GM12892 (cell line): ENCODE results near the gene KCNAB1.

Experiments
- DNase-seq: peaks from one replicate; pipeline ENCODE4 v3.0.0; 2011; ENCODE audit not compliant: insufficient read length
- FAIRE-seq: peaks from 2 replicates; lab custom pipeline; 2011; peaks lifted over from hg19 to GRCh38; lab: Jason Lieb, UNC
- POLR2A ChIP-seq: IDR thresholded peaks from 2 replicates; pipeline ENCODE4 v1.6.1; 2011; ENCODE audit warnings: low read depth, low read length, control low read depth
- POLR2AphosphoS5 ChIP-seq: IDR thresholded peaks from 2 replicates; pipeline ENCODE4 v1.6.1; 2011; ENCODE audit warnings: low read depth, low read length, control low read depth
- TAF1 ChIP-seq: IDR thresholded peaks from 2 replicates; pipeline ENCODE4 v1.6.1; 2011; ENCODE audit warnings: low read depth, mild to moderate bottlenecking, control low read depth, low read length, borderline replicate concordance

KCNAB1 gene

DNA sequence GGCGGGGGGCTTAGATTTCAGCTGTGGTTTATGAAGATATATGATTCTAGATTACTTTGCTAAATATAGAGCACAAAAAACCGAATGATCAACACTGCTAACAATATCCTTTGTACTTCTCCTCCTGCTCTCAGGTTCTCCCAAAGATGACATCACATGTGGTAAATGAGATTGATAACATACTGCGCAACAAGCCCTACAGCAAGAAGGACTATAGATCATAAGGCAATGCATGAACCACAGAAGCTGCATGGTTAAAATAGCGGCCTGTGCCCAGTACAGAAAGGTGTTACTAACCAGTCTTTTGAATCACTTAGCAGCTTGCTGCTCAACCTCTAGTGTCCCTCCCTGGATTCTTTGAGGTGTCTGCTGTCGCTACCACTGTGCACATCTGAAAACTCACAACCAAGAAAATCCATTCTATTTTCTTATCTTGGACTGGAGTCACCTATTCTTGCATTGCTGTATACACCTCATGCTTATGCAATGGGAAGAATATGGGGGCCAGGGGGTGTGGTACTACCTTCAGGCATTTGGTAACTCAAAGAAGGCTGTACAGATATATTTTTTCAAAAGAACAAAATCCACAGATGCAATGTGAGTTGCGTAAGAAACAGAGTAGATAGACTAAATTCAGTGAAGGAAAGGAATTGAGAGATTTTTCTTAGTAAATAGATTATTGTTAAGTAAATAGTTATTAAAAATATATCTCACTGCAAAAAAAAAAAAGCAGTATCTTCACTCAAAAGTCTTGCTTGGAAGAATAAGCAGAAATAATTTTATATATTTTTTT is 416.3 kb downstream of the KCNAB1 start:
- no peak for DNase-seq
- no peak for FAIRE-seq
- TF ChIP-seq POLR2AphosphoS5: no peak
- TF ChIP-seq TAF1: no peak
- TF ChIP-seq POLR2A: no peak

DNA sequence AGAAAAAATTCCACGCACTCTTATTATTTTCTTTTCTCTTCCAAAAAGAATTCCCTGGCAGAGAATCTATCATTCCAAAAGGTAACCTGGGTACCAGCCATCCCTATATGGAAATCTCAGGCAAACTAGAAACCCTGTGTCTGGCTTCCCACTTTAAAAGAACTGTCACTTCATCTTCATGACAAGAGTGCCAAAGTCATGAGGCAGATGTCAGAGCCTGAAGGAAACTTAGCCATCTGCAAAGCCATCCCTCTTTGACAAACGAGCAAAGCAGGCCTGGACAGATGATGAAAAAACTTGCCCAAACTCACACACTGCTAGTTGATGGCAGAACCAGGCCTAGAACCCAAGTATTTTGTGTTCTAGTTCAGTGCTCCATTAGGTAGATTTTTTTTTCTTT is 418.7 kb downstream of the KCNAB1 start:
- DNase-seq (no peak), FAIRE-seq (no peak)
- no peak for TF ChIP-seq POLR2A
- TF ChIP-seq TAF1: no peak
- no peak for TF ChIP-seq POLR2AphosphoS5

DNA sequence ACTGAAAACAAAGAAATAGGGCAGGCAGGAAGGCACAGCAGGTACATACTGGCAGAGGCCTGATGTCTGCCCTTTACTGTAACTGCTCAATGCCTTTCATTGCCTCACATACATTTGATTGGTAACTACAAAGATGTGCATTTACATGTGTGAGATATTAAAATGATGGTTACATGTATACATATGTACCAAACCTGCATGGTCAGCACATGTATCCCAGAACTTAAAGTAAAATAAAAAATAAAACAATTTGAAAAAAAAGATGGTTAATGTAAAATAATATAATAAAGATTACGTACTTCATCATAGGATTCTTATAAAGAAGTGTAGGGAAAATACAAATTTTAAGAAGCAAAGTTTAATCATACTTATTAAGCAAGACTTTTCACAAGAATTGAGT is 419.4 kb downstream of the KCNAB1 start:
- TF ChIP-seq POLR2A: no peak
- DNase-seq (no peak), FAIRE-seq (no peak)

DNA sequence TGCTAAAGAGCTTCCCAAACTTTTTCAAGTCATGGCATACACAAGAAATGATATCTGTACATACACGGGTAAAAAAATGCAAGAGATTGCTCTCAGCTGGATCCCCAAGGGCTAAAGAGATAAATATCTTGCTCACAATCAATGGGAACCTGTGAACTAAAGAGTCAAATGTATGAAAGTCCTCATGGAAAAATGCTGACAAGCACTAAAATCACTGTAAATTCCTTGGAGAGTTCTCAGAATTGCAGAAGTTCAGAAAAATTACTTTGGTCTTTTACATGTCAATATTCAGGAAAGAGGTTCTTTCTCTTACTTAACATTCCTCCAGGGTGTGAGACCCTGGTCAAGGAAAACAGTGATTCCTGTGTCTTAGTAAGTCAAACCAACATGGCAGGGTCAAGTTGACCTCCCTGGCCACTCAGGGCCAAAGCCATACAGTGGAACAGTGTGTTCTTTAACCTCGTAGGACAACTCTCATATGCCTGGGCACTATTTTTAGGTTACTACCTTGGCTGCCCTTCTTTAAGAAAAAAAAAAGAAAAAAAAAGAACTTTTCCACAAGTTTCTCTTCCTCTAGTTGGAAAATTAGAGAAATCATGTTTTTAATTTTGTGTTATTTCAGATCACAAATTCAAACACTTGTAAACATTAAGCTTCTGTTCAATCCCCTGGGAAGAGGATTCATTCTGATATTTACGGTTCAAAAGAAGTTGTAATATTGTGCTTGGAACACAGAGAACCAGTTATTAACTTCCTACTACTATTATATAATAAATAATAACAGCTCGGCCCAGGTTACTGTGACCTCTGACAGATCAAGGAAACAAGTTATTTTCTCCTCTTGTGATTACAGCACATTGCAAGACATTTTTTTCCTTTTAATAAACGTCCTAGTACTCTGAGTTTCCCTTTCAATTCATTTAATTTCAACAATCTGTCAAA is 422.0 kb downstream of the KCNAB1 start:
- DNase-seq (no peak), FAIRE-seq (no peak)
- no peak for TF ChIP-seq POLR2A
- TF ChIP-seq POLR2AphosphoS5: no peak
- no peak for TF ChIP-seq TAF1

DNA sequence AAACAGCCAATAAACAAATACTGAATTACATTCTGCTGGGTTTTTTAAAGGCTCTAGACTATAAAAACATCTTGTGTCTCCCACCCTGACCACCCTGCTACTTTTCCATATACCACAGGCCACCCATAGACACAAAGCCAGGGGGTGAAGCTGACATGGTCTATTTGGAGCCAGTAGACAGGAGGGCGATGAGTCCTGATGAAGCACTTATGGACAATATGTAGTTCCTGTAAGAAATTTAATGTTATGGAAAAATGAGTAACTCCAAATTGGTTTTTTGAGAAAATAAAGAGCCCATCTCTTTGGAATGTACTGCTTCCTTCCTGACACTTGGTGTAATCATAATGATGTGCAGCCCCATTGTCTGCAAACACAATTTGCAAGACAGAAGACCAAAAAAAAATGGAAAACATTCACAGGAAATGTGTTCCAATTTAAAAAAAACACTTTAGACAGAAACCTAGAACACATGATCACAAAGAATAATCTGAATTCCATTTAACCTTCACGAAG is 422.7 kb downstream of the KCNAB1 start:
- no peak for DNase-seq
- TF ChIP-seq POLR2A (no peak), POLR2AphosphoS5 (no peak), TAF1 (no peak)

DNA sequence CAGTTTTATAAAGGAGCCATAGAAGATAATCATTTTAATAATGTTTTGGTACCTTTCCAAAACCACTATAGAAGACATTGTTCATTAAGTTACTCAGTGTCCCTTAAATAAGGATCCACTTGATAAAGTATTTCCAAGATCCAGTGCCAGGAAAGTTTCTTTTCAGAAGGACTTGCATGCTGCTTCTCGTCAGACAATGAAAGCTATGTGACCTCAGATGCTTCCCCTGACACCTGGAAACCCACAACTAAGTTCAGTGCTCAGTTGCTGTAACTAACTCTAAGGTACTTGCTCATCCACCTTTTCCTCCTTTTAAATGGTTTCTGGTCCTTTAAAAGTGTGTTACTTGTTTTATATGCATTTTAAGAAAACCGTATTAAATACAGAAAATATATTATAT is 427.3 kb downstream of the KCNAB1 start:
- FAIRE-seq (no peak), DNase-seq (no peak)
- TF ChIP-seq POLR2A: no peak
- no peak for TF ChIP-seq POLR2AphosphoS5
- TF ChIP-seq TAF1: no peak

More for the DNA sequence above, 422.7 kb downstream of the KCNAB1 start:
- FAIRE-seq: no peak

DNA sequence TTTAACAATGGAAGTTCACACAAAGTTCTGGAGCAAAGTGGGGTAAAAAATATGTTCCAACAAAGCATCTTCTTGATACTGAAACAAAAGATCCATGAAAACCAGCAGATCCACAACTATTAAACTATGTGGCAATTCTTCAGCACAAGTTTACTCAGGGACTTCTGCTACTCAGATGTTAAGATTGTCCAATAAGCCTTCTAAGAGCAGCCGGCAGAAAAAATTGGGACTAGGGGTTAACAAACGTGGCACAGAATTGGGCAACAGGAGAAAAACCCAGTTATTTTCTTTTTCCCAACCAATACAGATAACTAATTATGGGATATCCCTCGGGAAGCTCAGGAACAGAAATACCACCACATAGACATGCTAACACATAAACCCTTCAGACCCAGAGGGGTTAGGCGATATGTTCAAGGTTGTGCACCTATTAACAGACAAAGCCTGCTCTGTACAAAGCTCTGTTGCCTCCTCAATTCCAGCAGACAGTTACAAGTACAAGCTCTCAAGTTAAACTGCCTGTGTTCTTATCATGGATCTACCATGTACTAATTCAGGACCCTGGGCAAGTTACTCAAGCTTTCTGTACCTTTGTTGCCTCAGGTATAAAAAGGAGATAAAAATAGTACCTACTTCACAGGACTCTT is 427.8 kb downstream of the KCNAB1 start:
- TF ChIP-seq POLR2A: no peak
- no peak for TF ChIP-seq POLR2AphosphoS5
- no peak for TF ChIP-seq TAF1
- no peak for DNase-seq
- FAIRE-seq: no peak

DNA sequence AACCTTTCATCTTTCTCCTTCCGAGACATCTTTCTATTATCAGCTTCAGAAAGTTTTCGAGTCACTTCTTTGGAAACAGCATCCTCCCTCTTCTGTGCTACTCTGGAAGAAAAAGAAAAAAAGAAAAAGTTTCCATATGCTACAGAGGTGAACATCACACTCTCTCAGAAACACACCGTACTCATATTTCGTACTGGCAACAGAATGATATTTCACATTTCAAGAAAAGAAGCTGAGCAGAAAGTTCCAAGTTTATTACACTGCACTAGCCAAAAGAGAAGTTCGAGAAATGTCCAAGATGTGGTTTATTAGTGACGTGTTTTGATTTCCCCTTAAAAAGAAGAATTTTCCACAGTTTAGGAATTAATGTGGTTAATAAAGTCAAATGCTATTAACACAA is 428.5 kb downstream of the KCNAB1 start:
- DNase-seq (no peak), FAIRE-seq (no peak)
- no peak for TF ChIP-seq POLR2AphosphoS5
- no peak for TF ChIP-seq TAF1
- no peak for TF ChIP-seq POLR2A

DNA sequence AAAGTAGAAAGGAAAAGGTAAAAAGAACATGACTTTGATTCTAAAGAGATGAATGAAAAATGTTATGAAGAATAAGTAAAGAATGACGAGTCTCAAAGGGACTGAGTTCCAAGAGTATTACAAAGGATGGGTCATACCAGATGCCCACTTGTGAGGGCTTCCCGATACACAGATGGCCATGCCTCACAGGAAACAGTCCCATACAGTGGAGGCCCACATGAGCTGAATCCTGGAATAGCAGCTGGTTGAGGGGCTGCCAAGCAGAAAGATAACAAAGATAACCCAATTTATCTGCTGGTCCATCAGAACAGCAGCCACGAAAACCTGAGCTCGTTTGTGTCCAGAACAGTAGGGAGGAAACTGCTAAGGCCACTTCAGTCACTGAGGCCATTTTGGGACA is 430.9 kb downstream of the KCNAB1 start:
- TF ChIP-seq POLR2AphosphoS5 (no peak), POLR2A (no peak), TAF1 (no peak)
- FAIRE-seq: no peak
- no peak for DNase-seq

DNA sequence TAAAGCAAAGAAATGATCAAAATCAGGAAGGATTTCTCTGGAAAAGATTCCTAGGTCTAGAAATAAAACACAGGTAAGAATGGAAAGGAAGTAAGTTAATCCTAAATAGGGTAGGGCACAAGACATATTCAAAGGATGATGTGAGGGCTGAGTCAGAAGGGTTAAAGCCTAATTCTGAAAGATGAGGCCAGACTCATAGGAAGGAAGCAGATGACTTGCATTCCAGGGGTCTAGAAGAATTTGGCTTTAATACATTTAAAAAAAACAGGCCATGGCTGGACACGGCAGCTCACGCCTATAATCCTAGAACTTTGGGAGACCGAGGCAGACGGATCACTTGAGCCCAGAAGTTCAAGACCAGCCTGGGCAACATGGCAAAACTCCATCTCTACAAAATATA is 431.4 kb downstream of the KCNAB1 start:
- FAIRE-seq (no peak), DNase-seq (no peak)
- no peak for TF ChIP-seq POLR2AphosphoS5
- no peak for TF ChIP-seq TAF1
- no peak for TF ChIP-seq POLR2A

DNA sequence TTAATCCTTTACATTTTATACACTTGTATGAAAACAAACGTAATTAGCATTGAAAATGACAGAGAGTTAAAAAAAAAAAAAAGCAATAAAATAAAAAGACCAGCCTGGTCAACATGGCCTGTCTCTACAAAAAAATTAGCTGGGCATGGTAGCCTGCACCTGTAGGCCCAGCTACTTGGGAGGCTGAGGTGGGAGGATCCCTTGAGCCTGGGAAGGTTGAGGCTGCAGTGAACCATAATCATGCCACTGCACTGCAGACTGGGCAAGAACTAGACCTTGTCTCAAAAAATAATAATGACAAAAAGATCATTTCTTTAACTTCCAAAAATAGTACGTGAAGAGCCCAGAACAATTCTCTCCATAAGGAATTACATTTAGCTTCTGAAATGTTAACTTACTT is 432.6 kb downstream of the KCNAB1 start:
- no peak for FAIRE-seq
- no peak for DNase-seq
- no peak for TF ChIP-seq POLR2A
- no peak for TF ChIP-seq TAF1
- TF ChIP-seq POLR2AphosphoS5: no peak
